ENCODE data around the gene MS4A15. TPM values are rescaled to one million over a fixed set of nuclear protein-coding genes. Genes with fewer than 3 reads are reported as not detected.

Gene MS4A15
- total RNA-seq, 1 experiment from 2014 or later = not detected

- Mint-ChIP-seq H3K27ac (ENCODE audit: unreplicated experiment) (no peak overlapping the region), H3K9me3 (ENCODE audit: low read depth, unreplicated experiment) (no peaks in the 10 kb centered on the region), H3K36me3 (ENCODE audit: insufficient read depth, unreplicated experiment) (no peaks in the 10 kb centered on the region), H3K4me3 (ENCODE audit: low read depth, unreplicated experiment) (no peak overlapping the region), H3K4me1 (ENCODE audit: low read depth, unreplicated experiment) (peaks cover 9% of the 10 kb centered on the region), H3K27me3 (ENCODE audit: unreplicated experiment) (peaks cover 79% of the 10 kb centered on the region)
- intact Hi-C loops (cut with micrococcal nuclease; ENCODE audit: unreplicated experiment) = no loop called here
- TF ChIP-seq CTCF (IDR thresholded peaks at IDR 0.05; ENCODE audit: unreplicated experiment) = no peak
- DNase-seq = no peak
- BruUV-seq (replicated peaks) = no TSS peak
- CTCF ChIA-PET = no interaction called here
These were observed 53.9 kb downstream of the MS4A15 start for GRCh38 chr11:60810569-60810968.

DNA sequence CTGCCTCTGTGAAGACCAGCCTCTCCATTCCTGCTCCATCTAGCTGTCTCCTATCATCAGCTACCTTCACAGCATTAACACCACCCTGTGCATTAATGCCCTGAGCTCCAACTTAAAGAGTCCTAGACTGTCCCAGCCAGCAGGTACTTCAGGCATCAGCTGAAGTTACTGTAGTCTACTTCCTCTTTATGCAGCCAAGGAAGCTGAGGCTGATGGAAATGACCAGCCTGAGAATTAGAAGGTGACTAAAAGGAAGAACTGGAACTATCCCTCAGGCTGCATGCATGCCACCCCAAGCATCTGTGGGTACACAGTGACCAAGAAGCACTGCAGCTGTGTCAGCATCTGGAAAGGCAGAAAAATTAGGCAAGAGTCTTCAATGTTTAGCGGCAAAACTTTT, 56.7 kb downstream of the MS4A15 start:
- DNase-seq = no peak
- intact Hi-C loops (cut with micrococcal nuclease; ENCODE audit: unreplicated experiment) = no loop called here
- no peaks in the 10 kb centered on the region for H3K36me3 Mint-ChIP-seq (ENCODE audit: insufficient read depth, unreplicated experiment)

DNA sequence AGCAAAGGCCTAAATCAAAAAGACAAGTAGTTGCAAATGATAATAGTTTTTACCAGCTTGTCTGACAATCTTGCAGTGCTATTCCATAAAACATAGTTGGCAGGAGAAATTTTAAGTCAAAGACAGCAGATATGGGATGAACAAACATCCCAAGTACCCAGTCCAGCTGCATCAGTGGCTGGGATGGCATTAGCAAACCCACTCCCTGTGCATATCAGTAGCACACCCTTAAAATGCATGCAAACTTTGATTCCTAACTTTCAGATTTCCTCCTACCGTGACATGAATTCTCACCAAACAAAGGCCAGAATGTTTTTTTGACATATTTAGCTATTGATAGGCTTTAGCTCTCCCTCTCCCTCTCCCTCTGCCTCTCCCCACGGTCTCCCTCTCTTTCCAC, 57.4 kb downstream of the MS4A15 start:
- intact Hi-C loops (cut with micrococcal nuclease; ENCODE audit: unreplicated experiment) = no loop called here
- H3K4me3 Mint-ChIP-seq (ENCODE audit: low read depth, unreplicated experiment) = no peak overlapping the region
- peaks cover 57% of the 10 kb centered on the region for H3K27me3 Mint-ChIP-seq (ENCODE audit: unreplicated experiment)
- CTCF ChIA-PET = no interaction called here
- BruUV-seq (replicated peaks) = no TSS peak
- TF ChIP-seq CTCF (IDR thresholded peaks at IDR 0.05; ENCODE audit: unreplicated experiment) = no peak
- peaks cover 9% of the 10 kb centered on the region for H3K4me1 Mint-ChIP-seq (ENCODE audit: low read depth, unreplicated experiment)
- H3K9me3 Mint-ChIP-seq (ENCODE audit: low read depth, unreplicated experiment) = no peaks in the 10 kb centered on the region
- DNase-seq = no peak
- H3K36me3 Mint-ChIP-seq (ENCODE audit: insufficient read depth, unreplicated experiment) = no peaks in the 10 kb centered on the region
- H3K27ac Mint-ChIP-seq (ENCODE audit: unreplicated experiment) = no peak overlapping the region

More for the DNA sequence above, 56.7 kb downstream of the MS4A15 start:
- H3K9me3 Mint-ChIP-seq (ENCODE audit: low read depth, unreplicated experiment) = no peaks in the 10 kb centered on the region
- H3K4me3 Mint-ChIP-seq (ENCODE audit: low read depth, unreplicated experiment) = no peak overlapping the region
- H3K4me1 Mint-ChIP-seq (ENCODE audit: low read depth, unreplicated experiment) = peaks cover 9% of the 10 kb centered on the region
- no peak for TF ChIP-seq CTCF (IDR thresholded peaks at IDR 0.05; ENCODE audit: unreplicated experiment)
- CTCF ChIA-PET = no interaction called here
- H3K27me3 Mint-ChIP-seq (ENCODE audit: unreplicated experiment) = peaks cover 54% of the 10 kb centered on the region
- H3K27ac Mint-ChIP-seq (ENCODE audit: unreplicated experiment) = no peak overlapping the region
- BruUV-seq (replicated peaks) = no TSS peak

DNA sequence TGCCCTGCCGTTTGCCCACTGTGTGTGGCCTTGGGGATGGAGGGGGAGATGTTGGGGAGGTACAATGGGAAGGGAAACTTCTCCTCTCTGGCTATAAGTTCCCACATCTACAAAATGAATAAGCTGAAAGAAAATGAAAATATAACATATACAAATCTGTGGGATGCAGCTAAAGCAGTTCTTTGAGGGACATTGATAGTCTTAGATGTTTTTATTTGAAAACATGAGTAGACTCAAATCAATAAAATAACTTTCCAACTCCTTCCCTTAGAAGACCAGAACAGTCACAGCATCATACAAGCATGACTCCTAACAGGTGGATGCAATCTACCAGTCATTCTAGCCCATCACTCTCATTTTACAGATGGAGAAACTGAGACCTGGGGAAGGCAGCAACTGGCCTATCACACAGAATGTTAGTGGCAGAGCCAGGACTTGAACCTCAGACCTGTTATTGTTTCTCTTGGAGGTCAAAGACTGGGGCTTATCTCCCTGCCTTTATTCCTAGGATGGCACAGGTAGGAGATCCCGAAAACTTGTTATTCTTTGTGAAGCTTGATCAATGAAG, 60.0 kb downstream of the MS4A15 start:
- H3K27ac Mint-ChIP-seq (ENCODE audit: unreplicated experiment) = no peak overlapping the region
- no TSS peak for BruUV-seq (replicated peaks)
- intact Hi-C loops (cut with micrococcal nuclease; ENCODE audit: unreplicated experiment) = no loop called here
- H3K4me1 Mint-ChIP-seq (ENCODE audit: low read depth, unreplicated experiment) = no peaks in the 10 kb centered on the region
- no peak for TF ChIP-seq CTCF (IDR thresholded peaks at IDR 0.05; ENCODE audit: unreplicated experiment)
- H3K9me3 Mint-ChIP-seq (ENCODE audit: low read depth, unreplicated experiment) = no peaks in the 10 kb centered on the region
- H3K27me3 Mint-ChIP-seq (ENCODE audit: unreplicated experiment) = peaks cover 53% of the 10 kb centered on the region
- no peak for DNase-seq
- no peaks in the 10 kb centered on the region for H3K36me3 Mint-ChIP-seq (ENCODE audit: insufficient read depth, unreplicated experiment)
- CTCF ChIA-PET = no interaction called here
- no peak overlapping the region for H3K4me3 Mint-ChIP-seq (ENCODE audit: low read depth, unreplicated experiment)
